Left lobe of liver (tissue), 2 donors: ENCODE measurements around the gene RBM20. TPM values are rescaled to one million over a fixed set of nuclear protein-coding genes. Genes with fewer than 3 reads are reported as not detected.
A peak's percentile ranks its signal among the peaks of the same experiment; 100 is the strongest.

ENCODE experiments used
- ATAC-seq: fragments of 200-7000 bp; cut with Tn5 transposase; one replicate; pipeline ENCODE4 v1.9.1; 2020; ENCODE audit warnings: mild to moderate bottlenecking, moderate library complexity
- DNase-seq: peaks from one replicate; pipeline ENCODE4 v3.0.0-alpha.2; 2020; ENCODE audit warnings: low spot score
- total RNA-seq: library from RNA; stranded (reverse); gene quantifications from one replicate; pipeline ENCODE4 v1.2.1, GENCODE V29; 2021
- donor health status: DM: no; HTN: no; CAD: no; lungs with moderate emphysema.
- donor health status: DM: no; HTN: yes; CAD: no.

RBM20 gene
- total RNA-seq, 1 donor from 2014 or later: 0.33 TPM

GRCh38 chr10:110779489-110779888 lies 135.4 kb downstream of the RBM20 start:
- DNase-seq (no peak), ATAC-seq (no peak)

GRCh38 chr10:110780704-110781103 lies 136.6 kb downstream of the RBM20 start:
- no peak for DNase-seq

GRCh38 chr10:110781139-110781538 lies 137.0 kb downstream of the RBM20 start:
- no peak for DNase-seq
- no peak for ATAC-seq

More at GRCh38 chr10:110780704-110781103, 136.6 kb downstream of the RBM20 start:
- ATAC-seq: no peak

- DNase-seq: no peak
- ATAC-seq: peak; percentile 60
Observed at GRCh38 chr10:110782616-110783015, 138.5 kb downstream of the RBM20 start.

- ATAC-seq (no peak), DNase-seq (no peak)
Observed at GRCh38 chr10:110783509-110784107, 139.5 kb downstream of the RBM20 start.

- no peak for DNase-seq
Observed at GRCh38 chr10:110784198-110784597, 140.1 kb downstream of the RBM20 start.

GRCh38 chr10:110786172-110786571 lies 142.0 kb downstream of the RBM20 start:
- no peak for DNase-seq
- no peak for ATAC-seq

More at GRCh38 chr10:110784198-110784597, 140.1 kb downstream of the RBM20 start:
- ATAC-seq: no peak

- ATAC-seq (no peak), DNase-seq (no peak)
Observed at GRCh38 chr10:110788620-110789385, 144.7 kb downstream of the RBM20 start.

- DNase-seq (no peak), ATAC-seq (no peak)
Observed at GRCh38 chr10:110789604-110790433, 145.7 kb downstream of the RBM20 start.

GRCh38 chr10:110790913-110791506 lies 146.9 kb downstream of the RBM20 start:
- ATAC-seq (no peak), DNase-seq (no peak)

GRCh38 chr10:110791541-110792073 lies 147.5 kb downstream of the RBM20 start:
- DNase-seq: no peak
- ATAC-seq: no peak

GRCh38 chr10:110792476-110793125 lies 148.5 kb downstream of the RBM20 start:
- DNase-seq (no peak), ATAC-seq (peak; percentile 11)

- peak; percentile 55 for DNase-seq
- ATAC-seq: peak; percentile 91
Observed at GRCh38 chr10:110793128-110793812, 149.1 kb downstream of the RBM20 start.

GRCh38 chr10:110793886-110794285 lies 149.8 kb downstream of the RBM20 start:
- DNase-seq (no peak), ATAC-seq (no peak)

GRCh38 chr10:110794808-110795207 lies 150.7 kb downstream of the RBM20 start:
- ATAC-seq: no peak

GRCh38 chr10:110797416-110797815 lies 153.3 kb downstream of the RBM20 start:
- DNase-seq (no peak), ATAC-seq (no peak)

More at GRCh38 chr10:110794808-110795207, 150.7 kb downstream of the RBM20 start:
- no peak for DNase-seq

GRCh38 chr10:110798340-110798739 lies 154.2 kb downstream of the RBM20 start:
- ATAC-seq (no peak), DNase-seq (no peak)

- ATAC-seq (no peak), DNase-seq (no peak)
Observed at GRCh38 chr10:110802090-110802489, 158.0 kb downstream of the RBM20 start.

- ATAC-seq: peak; percentile 65
- DNase-seq: peak; percentile 62
Observed at GRCh38 chr10:110802551-110803238, 158.6 kb downstream of the RBM20 start.
